Measurements from ENCODE around the gene ENOX1.

GRCh38 chr13:43377973-43378372 lies 408.8 kb downstream of the ENOX1 start:
- TF ChIP-seq, protein P1, sequence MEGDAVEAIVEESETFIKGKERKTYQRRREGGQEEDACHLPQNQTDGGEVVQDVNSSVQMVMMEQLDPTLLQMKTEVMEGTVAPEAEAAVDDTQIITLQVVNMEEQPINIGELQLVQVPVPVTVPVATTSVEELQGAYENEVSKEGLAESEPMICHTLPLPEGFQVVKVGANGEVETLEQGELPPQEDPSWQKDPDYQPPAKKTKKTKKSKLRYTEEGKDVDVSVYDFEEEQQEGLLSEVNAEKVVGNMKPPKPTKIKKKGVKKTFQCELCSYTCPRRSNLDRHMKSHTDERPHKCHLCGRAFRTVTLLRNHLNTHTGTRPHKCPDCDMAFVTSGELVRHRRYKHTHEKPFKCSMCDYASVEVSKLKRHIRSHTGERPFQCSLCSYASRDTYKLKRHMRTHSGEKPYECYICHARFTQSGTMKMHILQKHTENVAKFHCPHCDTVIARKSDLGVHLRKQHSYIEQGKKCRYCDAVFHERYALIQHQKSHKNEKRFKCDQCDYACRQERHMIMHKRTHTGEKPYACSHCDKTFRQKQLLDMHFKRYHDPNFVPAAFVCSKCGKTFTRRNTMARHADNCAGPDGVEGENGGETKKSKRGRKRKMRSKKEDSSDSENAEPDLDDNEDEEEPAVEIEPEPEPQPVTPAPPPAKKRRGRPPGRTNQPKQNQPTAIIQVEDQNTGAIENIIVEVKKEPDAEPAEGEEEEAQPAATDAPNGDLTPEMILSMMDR (IDR thresholded peaks at IDR 0.05), result no peak
- no peak for TF ChIP-seq ZFX (IDR thresholded peaks at IDR 0.05; ENCODE audit: borderline replicate concordance)
